Left kidney (tissue), 8 donors: ENCODE data around the gene TOR1AIP2. TPM values are rescaled to one million over a fixed set of nuclear protein-coding genes. Genes with fewer than 3 reads are reported as not detected.
A peak's percentile ranks its signal among the peaks of the same experiment; 100 is the strongest.

Source experiments
- DNase-seq: peaks from one replicate; pipeline ENCODE4 v3.0.0-alpha.2; 2013
- long read RNA-seq, 8 donors: transcript quantifications; one replicate each; lab custom pipeline, GENCODE V29; 2026
- polyA plus RNA-seq: library from polyadenylated mRNA; unstranded; fragments of 120-200 nt; gene quantifications from one replicate; pipeline ENCODE4 v1.2.1, GENCODE V29; 2013; ENCODE audit not compliant: insufficient read length

The TOR1AIP2 gene
- 47.1 TPM for polyA plus RNA-seq
- long read RNA-seq, donor 1, full-length matches to known transcripts, result 3 of 3 reads
- long read RNA-seq, donor 1, partial matches to known transcripts, result 0 of 3 reads
- long read RNA-seq, donor 1, other reads (novel, unspliced or antisense), result 0 of 3 reads
- long read RNA-seq, donor 2, full-length matches to known transcripts, result 4 of 4 reads
- long read RNA-seq, donor 2, partial matches to known transcripts, result 0 of 4 reads
- long read RNA-seq, donor 2, other reads (novel, unspliced or antisense), result 0 of 4 reads
- long read RNA-seq, donor 3, full-length matches to known transcripts, result 2 of 2 reads
- long read RNA-seq, donor 3, partial matches to known transcripts, result 0 of 2 reads
- long read RNA-seq, donor 3, other reads (novel, unspliced or antisense), result 0 of 2 reads
- long read RNA-seq, donor 4, result 0 reads
- long read RNA-seq, donor 5, full-length matches to known transcripts, result 4 of 4 reads
- long read RNA-seq, donor 5, partial matches to known transcripts, result 0 of 4 reads
- long read RNA-seq, donor 5, other reads (novel, unspliced or antisense), result 0 of 4 reads
- long read RNA-seq, donor 6, full-length matches to known transcripts, result 2 of 2 reads
- long read RNA-seq, donor 6, partial matches to known transcripts, result 0 of 2 reads
- long read RNA-seq, donor 6, other reads (novel, unspliced or antisense), result 0 of 2 reads
- long read RNA-seq, donor 7, full-length matches to known transcripts, result 4 of 4 reads
- long read RNA-seq, donor 7, partial matches to known transcripts, result 0 of 4 reads
- long read RNA-seq, donor 7, other reads (novel, unspliced or antisense), result 0 of 4 reads
- long read RNA-seq, donor 8, full-length matches to known transcripts, result 3 of 3 reads
- long read RNA-seq, donor 8, partial matches to known transcripts, result 0 of 3 reads
- long read RNA-seq, donor 8, other reads (novel, unspliced or antisense), result 0 of 3 reads

DNA sequence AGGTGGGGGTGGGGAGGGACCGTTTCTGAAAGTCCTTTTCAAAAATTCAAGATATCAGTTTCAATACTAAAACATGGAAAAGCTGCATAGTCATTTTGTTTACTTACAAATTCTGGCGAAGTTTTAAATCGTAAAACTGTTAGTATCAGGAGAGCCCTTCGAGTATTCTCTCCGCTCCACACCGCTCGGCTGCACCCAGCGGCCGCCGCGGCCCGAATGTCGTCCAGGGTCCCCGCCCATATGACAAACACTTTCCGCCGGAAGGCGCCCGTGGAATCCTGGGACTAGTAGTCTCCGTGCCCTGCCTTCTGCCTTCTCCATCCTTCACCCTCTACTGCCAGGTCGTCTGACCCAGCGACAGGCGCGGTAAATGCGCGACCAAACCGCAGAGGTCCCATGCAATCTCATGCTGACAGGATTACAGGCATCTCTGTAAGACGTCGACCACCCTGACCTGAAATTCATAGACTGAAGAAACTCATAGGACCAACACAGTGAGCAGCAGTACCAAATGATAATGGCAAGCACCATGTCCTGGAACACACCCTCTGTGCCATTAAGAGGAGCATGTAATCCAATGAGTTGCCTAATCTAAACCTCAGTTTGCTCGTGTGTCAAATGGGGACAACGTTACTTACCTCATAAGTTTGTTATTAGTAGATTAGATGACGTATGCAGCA is at the start of gene TOR1AIP2:
Gene TOR1AIP2 (minus strand): TSS at position 218 of the 680 bp plus-strand sequence. CDS start 25,138 bp downstream, outside the sequence.
- DNase-seq, result peak; percentile 86

DNA sequence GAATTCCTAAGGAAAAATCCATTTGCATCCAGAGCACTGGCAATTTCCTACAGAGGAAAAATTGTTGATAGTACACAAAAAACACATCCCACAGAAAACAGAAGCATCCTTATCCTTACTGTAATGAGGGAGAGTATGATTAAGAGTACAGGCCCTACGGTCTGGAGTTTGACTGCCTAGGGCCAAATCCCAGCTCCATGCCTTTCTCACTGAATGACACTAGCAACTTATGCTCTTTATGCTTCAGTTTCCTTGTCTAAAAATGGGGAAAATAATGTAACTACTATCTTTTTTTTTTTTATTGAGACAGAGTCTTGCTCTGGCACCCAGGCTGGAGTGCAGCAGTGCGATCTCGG is 49.2 kb upstream of the TOR1AIP2 start:
- DNase-seq, result no peak

DNA sequence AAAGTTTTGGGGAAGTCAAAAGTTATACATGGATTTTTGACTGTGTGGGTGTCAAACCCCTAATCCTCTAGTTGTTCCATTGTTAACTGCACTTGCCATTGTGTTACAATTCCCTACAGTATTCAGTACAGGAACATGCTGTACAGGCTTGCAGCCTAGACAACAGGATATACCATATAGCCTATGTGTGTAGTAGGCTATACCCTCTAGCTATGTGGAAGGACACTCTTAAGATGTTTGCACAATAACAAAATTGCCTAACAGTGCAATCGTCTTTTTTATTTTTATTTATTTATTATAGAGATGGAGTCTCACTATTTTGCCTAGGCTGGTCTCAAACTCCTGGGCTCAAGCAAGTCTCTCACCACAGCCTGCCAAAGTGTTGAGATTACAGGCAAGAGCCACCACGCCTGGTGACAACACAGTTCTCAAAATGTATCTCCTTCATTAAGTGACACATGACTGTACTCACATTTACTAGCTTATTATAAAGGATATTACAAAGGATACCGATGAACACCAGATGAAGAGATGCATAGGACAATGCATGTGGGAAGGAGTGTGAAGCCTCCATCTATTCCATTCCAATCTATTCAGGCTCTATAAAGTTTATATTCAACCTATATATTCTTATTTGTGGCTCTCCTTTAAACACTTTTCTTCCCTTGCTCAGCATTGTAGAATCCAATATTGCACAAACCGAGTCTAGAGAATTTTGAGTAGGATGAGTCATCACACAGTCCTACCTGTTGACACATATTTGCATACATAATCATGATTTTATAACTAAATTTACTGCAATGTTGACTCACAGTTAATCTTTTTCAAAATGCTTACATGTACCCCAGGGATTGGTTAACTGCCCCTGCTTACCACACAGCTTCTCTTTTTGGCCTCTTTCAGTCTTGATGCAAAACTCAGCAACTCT is 48.6 kb upstream of the TOR1AIP2 start:
- DNase-seq, result no peak

DNA sequence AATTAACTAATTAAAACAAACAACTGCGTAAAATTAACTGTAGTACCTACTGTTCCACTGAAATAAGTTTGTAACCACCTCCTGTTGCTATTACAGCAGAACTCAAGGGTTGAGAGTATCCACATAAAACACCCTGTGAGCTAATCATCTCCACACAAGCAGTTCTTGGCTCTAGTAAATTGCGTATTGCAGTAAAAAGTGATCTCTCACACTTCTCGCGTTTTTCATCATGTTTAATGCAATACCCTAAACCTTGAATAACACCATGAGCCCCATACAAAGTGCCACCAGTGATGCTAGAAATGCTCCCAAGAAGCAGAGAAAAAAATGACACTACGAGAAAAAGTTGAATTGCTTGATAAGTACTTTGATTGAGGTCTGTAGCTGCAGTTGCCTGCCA is 47.7 kb upstream of the TOR1AIP2 start:
- no peak for DNase-seq

DNA sequence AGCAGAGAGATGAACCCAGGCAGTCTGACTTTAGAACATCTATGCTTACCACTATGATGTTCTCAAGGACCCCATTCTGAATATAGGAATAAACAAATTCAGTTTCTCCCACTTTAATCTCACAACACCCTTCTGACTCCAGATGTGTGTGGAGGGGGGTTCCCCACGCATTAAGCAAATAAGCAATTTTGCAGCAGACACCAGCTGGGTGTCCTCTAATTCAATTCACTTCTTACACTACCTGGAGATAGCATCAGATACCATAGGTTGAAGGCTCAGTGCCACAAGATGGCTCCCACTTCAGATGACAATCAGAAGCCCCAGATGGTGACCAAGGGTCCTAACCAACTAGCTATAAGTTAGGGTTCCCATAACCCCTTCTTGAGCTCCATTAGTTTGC is 46.7 kb upstream of the TOR1AIP2 start:
- DNase-seq, result no peak

DNA sequence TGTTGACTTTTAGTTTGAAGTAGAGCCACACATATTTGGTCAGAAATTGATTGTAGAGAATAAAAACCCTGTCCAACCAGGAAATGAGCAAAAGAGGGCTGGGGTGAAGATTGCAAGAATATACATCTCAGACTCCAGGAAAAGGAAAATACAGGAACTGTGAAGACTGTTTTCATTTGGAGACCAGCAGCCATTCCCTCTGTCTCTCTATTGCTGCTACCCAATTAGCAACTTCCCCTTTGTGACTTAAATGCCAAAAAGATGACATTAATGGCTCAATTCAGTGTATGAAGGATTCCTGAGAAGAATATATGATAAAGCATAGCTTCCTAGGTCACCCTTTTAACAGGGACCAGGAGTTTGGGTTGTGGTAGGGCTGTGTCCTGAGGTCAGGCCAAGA is 45.4 kb upstream of the TOR1AIP2 start:
- DNase-seq, result no peak

DNA sequence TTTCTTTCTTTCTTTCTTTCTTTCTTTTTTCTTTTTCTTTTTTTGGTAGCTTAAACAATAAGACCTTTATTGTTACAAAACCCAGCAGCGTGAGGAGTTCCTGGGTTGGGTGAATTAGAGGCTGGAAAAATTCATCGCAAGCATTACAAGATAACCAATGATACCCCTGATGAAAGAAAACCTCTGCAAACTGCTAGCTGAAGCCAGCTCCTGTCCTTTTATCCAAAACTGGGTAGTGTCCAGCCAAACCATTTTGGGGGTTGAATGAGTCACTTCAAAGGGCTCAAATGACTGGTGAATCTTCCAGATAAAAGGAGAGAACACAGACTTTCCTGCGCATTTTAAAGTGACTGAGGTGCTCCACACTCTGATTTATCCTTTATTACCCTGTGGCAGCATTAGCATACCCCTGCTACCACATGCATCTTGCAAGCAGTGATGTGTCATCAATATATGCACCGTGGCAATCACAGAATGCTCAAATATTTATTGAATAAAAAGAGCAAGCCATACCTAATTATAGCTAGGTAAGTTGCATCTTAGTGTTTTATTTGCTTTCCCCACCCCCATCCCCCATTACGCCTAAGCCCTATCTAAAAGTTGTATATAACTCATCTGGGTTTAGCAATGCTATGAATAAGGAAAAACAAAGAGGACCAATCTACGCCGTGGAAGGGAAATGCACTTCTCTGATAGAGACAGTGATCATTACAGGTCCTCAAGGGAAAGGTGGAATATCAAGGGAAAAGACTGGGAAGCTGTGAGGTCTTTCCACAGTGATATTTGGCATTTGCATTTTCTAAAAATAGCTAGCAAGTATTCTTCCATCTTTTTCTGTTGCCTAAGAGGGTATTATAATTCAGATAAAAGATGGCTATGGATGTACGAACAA is 44.6 kb upstream of the TOR1AIP2 start:
- no peak for DNase-seq

DNA sequence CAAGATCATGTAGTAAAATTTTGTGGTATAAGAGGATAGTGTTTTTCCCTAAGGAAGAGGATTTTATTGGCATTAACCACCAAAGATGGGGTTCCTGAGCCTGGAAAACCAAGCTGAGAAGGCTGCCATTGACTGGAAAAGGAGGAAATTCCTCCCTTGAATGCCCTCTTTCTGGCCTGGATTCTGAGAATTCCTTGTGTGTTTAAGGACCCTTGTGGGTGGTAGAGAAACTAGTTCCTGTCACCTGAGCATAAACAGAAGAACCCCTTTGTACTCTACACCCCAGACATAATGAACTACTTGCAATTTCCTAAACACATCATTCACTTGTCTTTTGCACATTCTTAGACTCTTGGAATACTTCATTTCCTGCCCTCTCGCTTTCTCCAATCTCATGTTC is 43.9 kb upstream of the TOR1AIP2 start:
- DNase-seq, result no peak

DNA sequence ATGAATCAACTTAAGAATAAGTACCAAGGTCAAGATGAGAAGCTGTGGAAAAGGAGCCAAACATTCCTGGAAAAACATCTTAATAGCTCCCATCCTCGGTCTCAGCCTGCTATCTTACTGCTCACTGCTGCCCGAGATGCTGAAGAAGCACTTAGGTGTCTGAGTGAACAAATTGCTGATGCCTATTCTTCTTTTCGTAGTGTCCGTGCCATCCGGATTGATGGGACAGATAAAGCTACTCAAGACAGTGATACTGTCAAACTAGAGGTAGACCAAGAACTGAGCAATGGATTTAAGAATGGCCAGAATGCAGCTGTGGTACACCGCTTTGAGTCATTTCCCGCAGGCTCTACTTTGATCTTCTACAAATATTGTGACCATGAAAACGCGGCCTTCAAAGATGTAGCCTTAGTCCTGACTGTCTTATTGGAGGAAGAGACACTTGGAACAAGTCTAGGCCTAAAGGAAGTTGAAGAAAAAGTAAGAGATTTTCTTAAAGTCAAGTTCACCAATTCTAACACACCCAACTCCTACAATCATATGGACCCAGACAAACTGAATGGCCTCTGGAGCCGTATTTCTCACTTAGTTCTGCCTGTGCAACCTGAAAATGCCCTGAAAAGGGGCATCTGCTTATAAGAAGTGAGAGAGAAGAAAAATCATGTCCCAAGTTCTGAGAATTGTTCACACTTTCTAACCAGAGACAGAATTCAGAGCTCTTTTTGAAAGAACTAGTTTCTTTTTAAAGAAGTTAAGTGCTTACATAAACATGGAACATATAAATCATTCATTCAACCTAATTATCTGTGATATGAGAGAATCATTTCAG is 40.2 kb upstream of the TOR1AIP2 start:
- no peak for DNase-seq

DNA sequence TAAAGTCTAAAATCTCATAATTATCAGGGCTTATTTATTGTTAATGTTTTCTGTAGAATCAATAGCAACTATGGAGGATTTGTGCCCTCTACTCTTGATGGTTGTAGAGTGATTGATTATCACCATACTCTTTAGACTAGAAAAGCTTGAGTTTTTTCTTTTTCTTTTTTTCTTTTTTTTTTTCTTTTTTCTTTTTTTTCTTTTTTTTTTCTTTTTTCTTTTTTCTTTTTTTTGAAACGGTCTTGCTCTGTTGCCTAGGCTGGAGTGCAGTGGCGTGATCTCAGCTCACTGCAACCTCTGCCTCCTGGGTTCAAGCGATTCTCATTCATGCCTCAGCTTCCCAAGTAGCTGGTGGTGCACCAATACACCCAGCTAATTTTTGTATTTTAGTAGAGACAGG is 34.2 kb upstream of the TOR1AIP2 start:
- DNase-seq, result no peak

DNA sequence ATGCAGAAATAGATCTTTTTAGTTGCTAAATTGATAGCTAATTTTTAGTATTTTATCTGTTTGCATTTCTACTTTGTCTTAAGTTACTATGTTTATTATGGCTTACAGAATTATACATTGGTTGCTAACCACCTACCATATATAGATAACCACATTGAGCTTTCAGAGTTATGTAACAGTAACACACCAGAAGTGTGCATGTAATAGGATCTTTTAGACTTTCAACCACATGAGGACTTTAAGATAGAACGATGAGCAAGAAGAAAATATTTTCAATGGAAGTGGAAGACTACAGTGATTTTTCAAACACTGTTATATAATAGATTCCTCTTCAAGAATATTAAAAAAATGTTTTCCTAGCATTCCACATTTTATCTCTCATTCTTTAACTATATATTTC is 33.3 kb upstream of the TOR1AIP2 start:
- DNase-seq, result no peak

DNA sequence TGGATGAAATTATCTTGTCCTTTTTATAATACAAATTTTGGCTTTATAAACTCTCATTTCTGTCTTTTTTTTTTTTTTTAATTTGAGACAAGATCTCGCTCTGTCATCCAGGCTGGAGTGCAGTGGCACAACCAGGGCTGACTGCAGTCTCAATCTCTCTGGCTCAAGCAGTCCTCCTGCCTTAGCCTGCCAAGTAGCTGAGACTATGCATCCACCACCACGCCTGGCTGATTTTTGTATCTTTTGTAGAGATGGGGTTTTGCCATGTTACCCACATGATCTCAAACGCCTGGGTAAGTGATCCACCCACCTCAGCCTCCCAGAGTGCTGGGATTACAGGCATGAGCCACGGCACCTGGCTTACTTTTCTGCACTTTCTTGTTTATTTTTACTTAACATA is 12.0 kb upstream of the TOR1AIP2 start:
- no peak for DNase-seq

DNA sequence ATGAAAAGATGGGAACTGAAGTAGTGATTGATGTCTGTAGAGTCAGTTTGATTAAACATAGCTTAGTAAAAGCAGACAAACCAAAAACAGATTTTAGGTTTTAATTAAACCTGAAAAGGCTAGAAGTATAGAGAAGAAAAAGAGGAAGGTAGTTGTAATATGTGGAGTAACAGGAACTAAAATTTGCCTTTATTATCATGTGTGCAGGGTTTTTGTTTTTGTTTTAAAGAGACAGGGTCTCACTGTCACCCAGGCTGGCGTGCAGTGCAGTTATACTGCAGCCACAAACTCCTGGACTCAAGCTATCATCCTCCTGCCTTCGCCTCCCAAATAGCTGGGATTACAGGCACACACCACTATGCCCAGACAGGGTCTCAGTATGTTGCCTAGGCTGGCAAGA is 10.5 kb upstream of the TOR1AIP2 start:
- no peak for DNase-seq

DNA sequence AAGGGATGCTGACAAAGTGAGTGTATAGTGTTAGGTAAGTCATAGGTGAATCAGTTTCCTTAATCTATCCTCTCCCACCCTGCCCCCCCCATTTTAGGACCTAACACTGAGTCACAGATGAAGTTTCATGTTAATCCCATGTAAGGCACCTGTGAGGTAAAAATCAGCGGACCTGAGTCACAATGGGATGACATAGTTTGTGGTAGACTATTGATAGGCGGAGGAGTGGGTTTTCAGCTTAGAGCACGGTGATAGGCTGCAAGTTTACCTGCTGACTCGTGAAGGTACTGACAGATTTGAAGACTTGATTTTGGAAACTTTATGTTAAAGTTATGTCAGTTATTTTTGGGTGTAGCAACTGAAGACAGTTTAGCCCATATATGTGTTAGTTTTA is 6.1 kb upstream of the TOR1AIP2 start:
- DNase-seq, result peak; percentile 30

DNA sequence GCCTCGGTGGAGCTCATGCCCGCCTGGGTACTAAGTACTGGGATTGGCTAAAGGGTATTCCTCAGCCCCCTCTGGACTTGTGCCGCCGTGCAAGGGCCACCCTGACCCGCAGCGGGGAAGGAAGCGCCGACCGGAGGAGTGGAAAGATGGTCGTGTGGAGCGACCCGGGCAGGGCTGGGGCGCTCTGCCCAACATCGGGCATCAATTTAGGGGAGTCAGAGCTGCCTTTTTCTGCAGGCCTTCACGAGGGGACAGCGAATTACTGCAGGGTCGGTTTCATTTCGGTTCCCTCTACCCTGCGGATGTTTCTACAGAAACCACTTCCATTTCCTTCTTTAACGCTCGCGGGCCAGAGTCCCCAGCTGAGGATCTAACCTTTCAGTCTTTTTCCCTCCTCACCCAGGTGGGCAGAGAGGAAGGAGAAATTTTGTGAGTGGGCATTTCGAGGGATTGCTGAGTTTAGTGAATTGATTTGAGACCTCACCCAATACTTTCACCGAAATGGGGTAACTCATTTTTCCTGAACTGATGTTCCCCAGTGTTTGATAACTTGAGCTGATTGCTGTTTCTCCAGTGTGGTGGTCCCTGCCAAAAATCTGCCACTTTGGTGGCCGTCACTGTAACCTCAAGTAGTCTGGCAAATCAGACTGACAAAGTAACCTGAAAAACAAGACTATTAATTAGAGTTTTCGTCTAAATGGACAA is 5.6 kb upstream of the TOR1AIP2 start:
- no peak for DNase-seq

DNA sequence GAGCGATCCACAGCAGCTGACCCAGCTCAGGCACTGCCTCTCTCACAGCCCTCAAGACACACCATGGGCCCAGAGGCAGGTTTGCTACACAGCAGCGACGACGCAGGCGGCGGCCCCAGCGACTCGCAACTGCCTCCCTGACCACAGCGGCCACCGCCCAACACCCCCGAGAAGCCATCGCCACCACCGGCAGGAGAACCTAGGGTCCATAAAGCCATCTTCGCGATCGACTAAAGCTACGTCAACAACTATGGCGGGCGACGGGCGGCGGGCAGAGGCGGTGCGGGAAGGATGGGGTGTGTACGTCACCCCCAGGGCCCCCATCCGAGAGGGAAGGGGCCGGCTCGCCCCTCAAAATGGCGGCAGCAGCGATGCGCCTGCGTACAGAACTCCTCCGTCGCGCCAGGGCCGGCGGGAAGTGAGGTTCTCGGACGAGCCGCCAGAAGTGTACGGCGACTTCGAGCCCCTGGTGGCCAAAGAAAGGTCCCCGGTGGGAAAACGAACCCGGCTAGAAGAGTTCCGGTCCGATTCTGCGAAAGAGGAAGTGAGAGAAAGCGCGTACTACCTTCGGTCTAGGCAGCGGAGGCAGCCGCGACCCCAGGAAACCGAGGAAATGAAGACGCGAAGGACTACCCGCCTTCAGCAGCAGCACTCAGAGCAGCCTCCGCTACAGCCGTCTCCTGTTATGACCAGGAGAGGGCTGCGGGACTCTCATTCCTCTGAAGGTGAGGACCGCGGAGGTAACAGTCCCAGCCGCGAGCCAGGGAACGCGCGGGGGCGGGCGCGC is 4.8 kb upstream of the TOR1AIP2 start, which contains the start of gene TOR1AIP1:
Gene TOR1AIP1 (plus strand): TSS at position 33 of the 787 bp plus-strand sequence. CDS start 218 bp downstream, at position 251.
- peak; percentile 96 for DNase-seq

DNA sequence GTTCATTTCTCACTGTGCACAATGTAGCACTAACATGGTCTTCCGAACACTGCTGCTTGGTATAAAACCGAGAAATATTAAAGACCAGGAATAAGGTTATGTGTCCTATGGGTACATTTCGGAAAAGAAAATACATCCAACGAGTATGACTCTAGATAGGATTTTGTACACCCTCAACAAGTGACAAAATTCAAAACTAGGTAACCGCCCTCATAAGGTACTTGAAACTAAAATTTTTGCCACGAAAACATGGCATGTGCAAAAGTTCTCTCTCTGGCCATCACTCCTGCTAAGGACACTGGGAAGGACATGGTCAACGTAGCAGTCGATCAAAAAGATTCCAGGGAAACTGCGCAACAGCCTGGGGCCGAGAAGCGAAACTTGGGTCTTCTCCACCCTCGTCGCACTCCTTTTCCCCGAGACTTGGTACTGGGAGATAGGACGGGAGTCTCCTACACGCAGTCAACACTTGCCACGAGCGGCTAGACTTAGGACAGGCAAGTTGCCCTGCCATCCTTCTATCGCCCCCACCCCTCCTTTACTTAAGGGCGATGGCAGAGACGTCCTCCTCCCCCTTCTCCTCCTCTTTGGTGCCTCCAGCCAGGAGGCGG is 4.1 kb upstream of the TOR1AIP2 start:
- DNase-seq, result peak; percentile 89
